ENCODE data around the gene NRG3. TPM values are rescaled to one million over a fixed set of nuclear protein-coding genes. Genes with fewer than 3 reads are reported as not detected.

The NRG3 gene
- total RNA-seq, 2 donors from 2014 or later, result 1.7 to 2.3 TPM

- Histone ChIP-seq H3K36me3 (ENCODE audit: control insufficient read depth, insufficient read depth, low read length) (no peaks in the 10 kb centered on the region), H3K9me3 (ENCODE audit: control insufficient read depth, low read length) (no peaks in the 10 kb centered on the region), H3K4me3 (ENCODE audit: low read length) (no peak overlapping the region), H3K4me1 (ENCODE audit: control insufficient read depth, insufficient read depth, low read length) (peaks cover 22% of the 10 kb centered on the region), H3K27ac (ENCODE audit: low read depth, low read length) (no peak overlapping the region), H3K27me3 (ENCODE audit: control insufficient read depth, insufficient read depth, low read length, poor library complexity, severe bottlenecking) (no peaks in the 10 kb centered on the region), H3K9ac (ENCODE audit: extremely low read depth, low read length, poor library complexity, severe bottlenecking) (no peak overlapping the region)
- DNase-seq, result no peak
- no peak for TF ChIP-seq CTCF (conservative IDR thresholded peaks at IDR 0.05)
- peaks cover 11% of the 10 kb centered on the region for H3K4me1 Mint-ChIP-seq
- H3K4me3 Mint-ChIP-seq, result no peak overlapping the region
- no peaks in the 10 kb centered on the region for H3K27me3 Mint-ChIP-seq (ENCODE audit: insufficient read depth)
- H3K36me3 Mint-ChIP-seq (ENCODE audit: low read depth), result no peaks in the 10 kb centered on the region
- no peaks in the 10 kb centered on the region for H3K9me3 Mint-ChIP-seq
- 87 to 91% methylated on average over 5 of the region's 5 CpGs for WGBS, 2 experiments (ENCODE audit: insufficient coverage in 1 of 2, insufficient read length in 1 of 2)
- H3K27ac Mint-ChIP-seq, result no peak overlapping the region
Observed at GRCh38 chr10:82464966-82465365, 590.0 kb downstream of the NRG3 start.

GRCh38 chr10:82468453-82468852, 593.5 kb downstream of the NRG3 start:
- WGBS, 2 experiments (ENCODE audit: insufficient coverage in 1 of 2, insufficient read length in 1 of 2), result 50 to 79% methylated on average over 1 of the region's 1 CpG
- no peak for TF ChIP-seq CTCF (conservative IDR thresholded peaks at IDR 0.05)
- Histone ChIP-seq H3K9ac (ENCODE audit: extremely low read depth, low read length, poor library complexity, severe bottlenecking) (no peak overlapping the region), H3K4me1 (ENCODE audit: control insufficient read depth, insufficient read depth, low read length) (peaks cover 31% of the 10 kb centered on the region), H3K4me3 (ENCODE audit: low read length) (no peak overlapping the region), H3K36me3 (ENCODE audit: control insufficient read depth, insufficient read depth, low read length) (no peaks in the 10 kb centered on the region), H3K9me3 (ENCODE audit: control insufficient read depth, low read length) (no peaks in the 10 kb centered on the region), H3K27ac (ENCODE audit: low read depth, low read length) (no peak overlapping the region), H3K27me3 (ENCODE audit: control insufficient read depth, insufficient read depth, low read length, poor library complexity, severe bottlenecking) (no peaks in the 10 kb centered on the region)
- no peaks in the 10 kb centered on the region for H3K27me3 Mint-ChIP-seq (ENCODE audit: insufficient read depth)
- no peaks in the 10 kb centered on the region for H3K36me3 Mint-ChIP-seq (ENCODE audit: low read depth)
- no peak overlapping the region for H3K27ac Mint-ChIP-seq
- H3K4me3 Mint-ChIP-seq, result no peak overlapping the region
- no peaks in the 10 kb centered on the region for H3K9me3 Mint-ChIP-seq
- DNase-seq, result no peak
- peaks cover 27% of the 10 kb centered on the region for H3K4me1 Mint-ChIP-seq

GRCh38 chr10:82472406-82473335, 597.7 kb downstream of the NRG3 start:
- H3K9me3 Mint-ChIP-seq, result peaks cover 5% of the 10 kb centered on the region
- WGBS, 2 experiments (ENCODE audit: insufficient coverage in 1 of 2, insufficient read length in 1 of 2), result 92 to 97% methylated on average over 5 of the region's 5 CpGs
- H3K27me3 Mint-ChIP-seq (ENCODE audit: insufficient read depth), result no peaks in the 10 kb centered on the region
- no peaks in the 10 kb centered on the region for H3K36me3 ChIP-seq (ENCODE audit: control insufficient read depth, insufficient read depth, low read length)
- TF ChIP-seq CTCF (conservative IDR thresholded peaks at IDR 0.05), result no peak
- H3K4me3 ChIP-seq (ENCODE audit: low read length), result no peak overlapping the region
- H3K9me3 ChIP-seq (ENCODE audit: control insufficient read depth, low read length), result no peaks in the 10 kb centered on the region
- H3K9ac ChIP-seq (ENCODE audit: extremely low read depth, low read length, poor library complexity, severe bottlenecking), result no peak overlapping the region
- H3K27me3 ChIP-seq (ENCODE audit: control insufficient read depth, insufficient read depth, low read length, poor library complexity, severe bottlenecking), result no peaks in the 10 kb centered on the region
- no peak overlapping the region for H3K27ac Mint-ChIP-seq
- H3K4me1 ChIP-seq (ENCODE audit: control insufficient read depth, insufficient read depth, low read length), result peaks cover 26% of the 10 kb centered on the region
- DNase-seq, result no peak
- peaks cover 31% of the 10 kb centered on the region for H3K4me1 Mint-ChIP-seq
- H3K27ac ChIP-seq (ENCODE audit: low read depth, low read length), result no peak overlapping the region
- no peaks in the 10 kb centered on the region for H3K36me3 Mint-ChIP-seq (ENCODE audit: low read depth)
- H3K4me3 Mint-ChIP-seq, result no peak overlapping the region

All from endodermal cell (in vitro differentiated cells).